ENCODE measurements around the gene RUNX1.

Gene RUNX1

GRCh38 chr21:34802180-34802899 lies 246.8 kb downstream of the RUNX1 start:
- DNase-seq, result no peak

GRCh38 chr21:34801519-34802132 lies 247.5 kb downstream of the RUNX1 start:
- DNase-seq, result no peak

GRCh38 chr21:34800797-34801518 lies 248.1 kb downstream of the RUNX1 start:
- no peak for DNase-seq

- DNase-seq, result no peak
Observed at GRCh38 chr21:34799092-34799491, 250.0 kb downstream of the RUNX1 start.

GRCh38 chr21:34797921-34798535 lies 251.1 kb downstream of the RUNX1 start:
- no peak for DNase-seq

- DNase-seq, result no peak
Observed at GRCh38 chr21:34797201-34797525, 251.9 kb downstream of the RUNX1 start.

- no peak for DNase-seq
Observed at GRCh38 chr21:34796518-34797200, 252.4 kb downstream of the RUNX1 start.

- DNase-seq, result no peak
Observed at GRCh38 chr21:34795548-34796180, 253.4 kb downstream of the RUNX1 start.

- no peak for DNase-seq
Observed at GRCh38 chr21:34795175-34795547, 253.9 kb downstream of the RUNX1 start.

- DNase-seq, result no peak
Observed at GRCh38 chr21:34794686-34795085, 254.4 kb downstream of the RUNX1 start.

GRCh38 chr21:34793471-34793870 lies 255.6 kb downstream of the RUNX1 start:
- DNase-seq, result no peak

GRCh38 chr21:34792504-34793089 lies 256.5 kb downstream of the RUNX1 start:
- no peak for DNase-seq

- DNase-seq, result no peak
Observed at GRCh38 chr21:34791776-34792503, 257.2 kb downstream of the RUNX1 start.

GRCh38 chr21:34790834-34791233 lies 258.3 kb downstream of the RUNX1 start:
- no peak for DNase-seq

GRCh38 chr21:34790341-34790740 lies 258.8 kb downstream of the RUNX1 start:
- no peak for DNase-seq

GRCh38 chr21:34788879-34789278 lies 260.2 kb downstream of the RUNX1 start:
- DNase-seq, result no peak

GRCh38 chr21:34783815-34784214 lies 265.3 kb downstream of the RUNX1 start:
- no peak for DNase-seq

GRCh38 chr21:34782506-34783360 lies 266.4 kb downstream of the RUNX1 start:
- DNase-seq, result no peak

GRCh38 chr21:34781526-34781925 lies 267.6 kb downstream of the RUNX1 start:
- DNase-seq, result no peak

- no peak for DNase-seq
Observed at GRCh38 chr21:34779860-34780259, 269.2 kb downstream of the RUNX1 start.

- DNase-seq, result no peak
Observed at GRCh38 chr21:34775793-34776192, 273.3 kb downstream of the RUNX1 start.
